GM19035 (cell line): ENCODE measurements around the gene ANKRD11.
"Not testable (repeated sequence)": the region's sequence is repeated elsewhere in the genome, so short reads cannot be mapped to it uniquely, and the experiment has no call there.

ENCODE experiments used
- ATAC-seq: cut with Tn5 transposase; IDR thresholded peaks from one replicate; pipeline ENCODE4 v1.9.1; 2021; ENCODE audit not compliant: unreplicated experiment

The ANKRD11 gene

DNA sequence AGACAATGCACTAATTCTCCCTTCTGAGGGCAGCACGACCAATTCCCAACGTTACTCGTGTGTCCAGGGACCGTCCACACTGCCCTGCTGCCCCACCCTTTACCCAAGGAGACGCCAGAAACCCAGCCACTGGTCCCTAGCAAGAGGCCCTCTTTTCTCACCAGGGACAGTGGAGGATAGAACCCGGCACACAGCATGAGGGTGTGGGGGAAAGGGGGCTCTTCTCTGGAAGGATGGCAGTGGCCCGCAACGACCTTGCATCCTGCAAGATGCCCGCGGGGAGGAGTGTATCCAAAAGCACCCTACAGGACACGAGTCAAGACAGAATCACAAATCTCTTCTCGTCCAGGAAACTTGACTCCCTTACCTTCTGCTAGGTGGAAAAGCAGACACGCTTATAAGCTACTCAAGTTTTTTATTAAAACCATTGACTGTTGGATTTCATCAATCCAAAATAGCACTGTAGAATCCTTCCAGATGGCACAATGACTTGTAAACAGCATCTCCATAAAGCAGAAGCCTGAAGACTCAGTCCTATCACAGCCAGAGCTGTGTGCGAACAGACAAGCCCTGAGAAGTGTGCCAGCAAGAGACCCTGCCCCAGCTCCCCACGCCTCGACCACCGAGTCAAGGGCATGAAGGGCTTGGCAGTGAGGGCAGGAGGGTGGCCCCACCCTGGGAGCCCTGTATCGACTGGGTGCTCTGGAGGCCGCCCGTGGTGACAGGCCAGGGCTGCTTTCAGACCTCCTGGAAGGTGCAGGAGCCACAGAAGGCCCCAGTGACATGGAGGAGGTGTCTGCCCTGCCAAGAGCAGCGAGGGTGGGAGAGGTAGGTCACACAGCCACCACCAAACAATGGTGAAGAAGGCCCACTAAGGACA is 103.8 kb downstream of the ANKRD11 start:
- ATAC-seq = no peak

- ATAC-seq = no peak
Observed at GRCh38 chr16:89385712-89386111, 104.6 kb downstream of the ANKRD11 start.

DNA sequence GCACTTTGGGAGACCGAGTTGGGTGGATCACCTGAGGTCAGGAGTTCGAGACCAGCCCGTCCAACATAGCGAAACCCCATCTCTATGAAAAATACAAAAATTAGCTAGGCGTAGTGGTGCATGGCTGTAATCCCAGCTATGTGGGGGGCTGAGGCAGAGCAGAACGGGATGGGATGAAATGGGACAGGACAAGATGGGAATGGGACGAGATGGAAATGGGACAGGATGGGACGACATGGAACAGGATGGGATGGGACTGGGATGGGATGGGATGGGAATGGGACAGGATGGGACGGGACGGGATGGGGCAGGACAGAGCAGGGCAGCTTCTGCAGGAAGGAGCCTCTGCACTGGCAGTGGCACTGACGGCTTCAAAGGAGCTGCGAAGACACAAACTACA is 106.1 kb downstream of the ANKRD11 start:
- ATAC-seq = no peak

- no peak for ATAC-seq
Observed at GRCh38 chr16:89383095-89384003, 107.0 kb downstream of the ANKRD11 start.

- not testable (repeated sequence) for ATAC-seq
Observed at GRCh38 chr16:89382555-89382954, 107.8 kb downstream of the ANKRD11 start.

DNA sequence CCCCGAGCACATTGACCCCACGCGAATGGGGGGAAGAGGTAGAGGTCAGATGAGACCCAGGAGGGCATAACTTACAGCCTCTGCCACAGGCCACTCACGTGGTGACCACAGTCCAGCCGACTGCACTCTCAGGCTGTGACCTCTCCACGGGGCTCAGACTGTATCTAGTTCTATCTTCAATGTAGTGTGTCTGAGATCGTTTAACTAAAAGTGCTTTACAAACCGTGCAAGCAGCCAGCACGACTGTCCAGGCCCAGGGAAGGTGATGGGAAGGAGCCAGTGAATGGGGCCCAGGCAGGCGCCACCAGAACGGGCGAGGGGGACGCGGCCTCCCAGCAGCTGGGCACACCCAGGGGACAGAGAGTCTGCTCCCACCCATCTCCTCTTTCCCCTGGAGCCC is 108.6 kb downstream of the ANKRD11 start:
- no peak for ATAC-seq

DNA sequence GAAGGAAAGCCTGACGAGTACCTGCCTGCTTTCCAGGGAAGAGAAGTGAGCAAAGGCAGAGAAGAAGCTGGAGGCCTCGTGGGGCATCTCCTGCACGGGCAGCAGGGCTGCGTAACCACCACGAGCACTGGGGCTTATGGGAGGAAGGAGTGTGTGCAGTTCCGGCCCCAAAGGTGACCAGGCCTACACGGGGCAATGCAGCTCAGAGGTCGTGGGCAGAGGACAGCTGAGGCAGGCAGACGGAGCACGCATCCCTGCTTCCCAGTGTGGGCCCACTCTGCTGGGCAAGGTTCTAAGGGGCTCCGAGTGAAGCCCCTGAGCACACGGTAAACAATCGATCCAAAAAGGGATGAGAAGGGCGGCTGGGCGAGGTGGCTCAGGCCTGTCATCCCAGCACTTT is 109.7 kb downstream of the ANKRD11 start:
- no peak for ATAC-seq

DNA sequence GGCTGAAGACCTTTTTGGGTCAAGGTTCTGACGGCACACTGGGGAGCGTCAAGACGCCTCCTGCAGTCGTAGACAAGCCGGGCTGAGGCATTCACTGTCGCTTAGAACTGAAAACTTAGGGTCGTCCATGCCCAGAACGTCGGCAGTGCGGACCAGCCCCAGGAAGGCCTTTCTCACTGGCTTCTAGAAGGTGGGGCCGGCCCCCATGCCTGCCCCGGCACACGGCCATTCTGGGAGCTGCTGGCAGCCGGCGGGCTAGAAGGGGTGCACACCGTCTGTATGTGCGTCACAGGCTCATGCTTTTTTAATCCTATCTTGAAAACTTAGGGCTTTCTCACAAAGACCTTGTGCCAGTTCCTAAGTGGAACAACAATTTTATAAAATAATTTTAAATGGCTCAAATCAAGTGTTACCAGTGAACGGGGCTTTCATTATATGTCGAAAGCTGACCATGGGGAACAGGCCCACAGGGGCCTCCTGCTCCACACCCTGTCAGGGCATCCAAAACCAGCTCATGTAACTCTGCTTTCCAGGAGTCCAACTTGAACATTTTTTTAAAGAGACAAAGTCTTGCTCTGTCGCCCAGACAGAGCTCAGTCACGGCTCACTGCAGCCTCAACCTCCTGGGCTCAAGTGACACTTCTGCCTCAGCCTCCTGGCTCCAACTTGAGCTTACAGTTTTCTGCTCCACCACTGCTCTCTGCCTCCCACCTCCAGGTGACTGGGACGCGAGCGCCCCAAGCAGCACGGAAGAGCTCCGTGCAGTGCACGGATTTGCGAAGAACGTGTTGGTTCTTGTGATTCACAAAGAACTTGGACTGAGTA is 111.2 kb downstream of the ANKRD11 start:
- ATAC-seq = no peak

DNA sequence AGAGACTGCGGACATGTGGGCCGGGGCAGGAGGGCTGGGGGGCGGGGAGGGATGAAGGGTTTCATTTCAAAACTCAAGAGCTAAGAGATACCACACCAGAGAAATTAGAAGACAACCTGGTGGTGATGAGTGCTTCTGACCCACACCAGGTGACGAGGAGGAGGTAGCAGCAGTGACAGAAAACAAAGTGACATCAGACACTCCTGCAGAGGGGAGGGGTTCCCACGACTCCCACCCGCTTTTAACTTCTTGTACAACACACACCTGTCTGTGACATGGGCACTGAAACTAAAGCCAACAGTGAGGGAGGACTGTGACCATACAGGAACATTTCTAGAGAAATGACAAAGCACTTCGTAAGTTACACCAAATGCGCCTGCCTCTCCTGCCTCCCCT is 112.9 kb downstream of the ANKRD11 start:
- no peak for ATAC-seq

- ATAC-seq = no peak
Observed at GRCh38 chr16:89376812-89377452, 113.4 kb downstream of the ANKRD11 start.

DNA sequence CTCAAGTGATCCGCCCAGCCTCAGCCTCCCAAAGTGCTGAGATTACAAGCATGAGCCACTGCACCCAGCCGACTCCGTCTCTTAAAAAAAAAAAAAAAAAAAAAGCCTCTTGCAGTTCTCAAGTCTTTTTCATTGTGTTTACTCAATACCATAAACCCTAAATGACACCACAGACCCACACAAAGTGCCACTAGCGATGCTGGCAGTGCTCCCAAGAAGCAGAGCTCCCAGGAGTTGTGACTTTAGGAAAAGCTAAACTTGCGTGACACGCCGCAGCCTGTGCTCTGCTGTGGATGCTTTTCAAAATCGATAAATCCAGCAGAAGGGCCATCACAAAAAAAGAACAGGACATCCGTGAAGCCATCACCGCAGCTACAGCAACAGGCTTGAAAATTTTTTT is 114.7 kb downstream of the ANKRD11 start:
- no peak for ATAC-seq

DNA sequence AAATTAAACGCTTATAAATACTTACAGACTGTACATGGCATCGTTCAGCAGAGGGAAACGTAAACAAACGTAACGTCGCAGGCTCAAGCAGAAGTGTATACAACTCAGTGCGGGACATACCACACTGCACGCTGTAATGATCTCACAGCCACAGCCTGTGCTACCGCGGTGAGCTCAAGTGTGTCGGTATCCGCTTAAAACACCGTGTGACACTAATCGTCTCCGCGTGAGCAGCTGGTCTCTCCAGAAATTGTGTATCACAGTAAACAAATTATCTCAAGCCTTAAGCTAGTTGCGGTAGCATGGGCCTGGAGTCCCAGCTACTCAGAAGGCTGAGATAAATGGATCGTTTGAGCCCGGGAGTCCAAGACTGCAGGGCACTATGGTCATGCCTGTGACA is 115.3 kb downstream of the ANKRD11 start:
- no peak for ATAC-seq

GRCh38 chr16:89374393-89374960 is 115.9 kb downstream of the ANKRD11 start:
- no peak for ATAC-seq

DNA sequence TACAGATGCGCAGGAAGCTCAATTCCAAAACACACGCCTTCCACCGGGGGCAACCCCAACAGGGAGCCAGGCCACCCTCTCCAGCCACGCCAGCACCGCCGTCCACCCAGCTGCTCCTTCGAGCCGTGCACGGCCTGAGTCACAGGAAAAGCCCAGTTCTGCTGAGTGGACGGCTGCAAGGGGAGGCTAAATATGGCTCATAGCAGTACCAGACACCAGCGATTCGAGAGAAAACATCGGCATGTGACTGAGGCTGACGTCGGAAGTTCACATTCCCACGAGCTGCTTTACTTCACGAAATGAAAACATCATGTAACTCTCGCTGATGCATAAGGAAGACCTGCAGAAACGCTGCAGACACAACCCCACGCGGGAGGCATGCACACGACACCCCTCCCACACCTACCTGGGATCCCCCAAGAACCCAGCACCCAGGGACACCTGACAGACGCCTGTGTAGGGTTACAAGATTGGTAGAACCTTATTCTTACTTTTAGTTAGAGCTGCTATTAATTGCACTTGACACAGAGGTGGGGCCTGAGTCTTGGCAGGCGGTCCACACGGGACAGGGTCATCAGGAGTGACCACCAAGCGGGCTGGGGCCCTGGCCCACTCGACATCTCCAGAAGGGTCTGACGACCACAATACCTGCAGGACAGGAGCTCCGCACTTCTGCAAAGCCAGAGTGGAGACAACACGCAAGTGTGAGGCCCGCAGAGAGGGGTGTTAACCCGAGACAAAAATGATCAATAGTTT is 116.8 kb downstream of the ANKRD11 start:
- ATAC-seq = no peak

GRCh38 chr16:89371968-89372634 is 118.3 kb downstream of the ANKRD11 start:
- ATAC-seq = no peak

- ATAC-seq = no peak
Observed at GRCh38 chr16:89371386-89371785, 119.0 kb downstream of the ANKRD11 start.

- ATAC-seq = no peak
Observed at GRCh38 chr16:89370601-89371000, 119.8 kb downstream of the ANKRD11 start.

- ATAC-seq = no peak
Observed at GRCh38 chr16:89370081-89370511, 120.3 kb downstream of the ANKRD11 start.
